Measurements from ENCODE around the gene FAM107A.
A peak's percentile ranks its signal among the peaks of the same experiment; 100 is the strongest.

Gene FAM107A

GRCh38 chr3:58591517-58592510 is 14.6 kb upstream of the FAM107A start:
- no peak for DNase-seq (ENCODE audit: low read depth in 3 of 3)

- no peak for DNase-seq (ENCODE audit: low read depth in 3 of 3)
These were observed 10.9 kb upstream of the FAM107A start for GRCh38 chr3:58588030-58588614.

DNA sequence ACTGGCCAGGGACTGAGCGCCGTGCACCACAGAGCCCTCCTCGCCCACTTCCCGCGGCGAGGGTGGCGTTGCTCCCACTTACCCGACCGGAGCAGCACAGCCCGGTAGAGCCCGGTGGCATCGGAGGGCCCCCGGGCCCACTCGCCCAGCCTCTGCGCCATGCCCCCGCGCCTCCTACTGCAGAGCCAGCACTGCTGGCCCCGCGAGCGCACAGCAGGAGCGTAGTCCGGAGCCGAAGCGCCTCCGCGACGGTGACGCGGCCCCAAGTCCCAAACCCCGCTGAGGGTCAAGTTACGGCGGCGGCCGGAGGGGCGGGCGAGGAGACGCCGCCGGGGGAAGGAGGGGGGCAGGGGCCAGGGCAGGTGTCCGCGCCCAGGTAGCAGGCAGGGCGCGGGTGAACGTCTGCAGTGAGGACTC is 9.6 kb upstream of the FAM107A start:
- no peak for DNase-seq (ENCODE audit: low read depth in 3 of 3)

DNA sequence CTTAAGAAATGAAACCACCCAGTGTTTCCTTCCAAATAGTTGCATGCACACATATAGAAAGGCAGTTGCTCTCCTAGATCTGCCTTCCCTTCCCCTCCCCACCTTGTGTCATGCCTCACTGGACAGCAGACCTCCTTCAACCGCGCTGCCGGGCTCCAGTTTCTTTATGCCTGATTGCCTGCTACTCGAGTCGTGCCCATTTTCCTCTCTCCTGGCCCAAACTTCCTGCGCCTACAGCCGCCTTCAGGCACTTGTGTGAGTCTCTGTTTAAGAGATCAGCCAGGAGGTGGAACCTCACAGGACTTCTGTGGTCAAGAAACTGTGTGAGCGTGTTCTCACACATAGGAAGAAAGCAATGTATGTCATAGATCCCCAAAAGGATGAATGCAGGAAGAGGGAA is 8.8 kb upstream of the FAM107A start:
- DNase-seq (ENCODE audit: low read depth in 3 of 3) = no peak

- peak; percentile 13 to 56 (median 28) for DNase-seq (ENCODE audit: low read depth in 3 of 3)
These were observed 8.0 kb upstream of the FAM107A start for GRCh38 chr3:58585005-58585786.

DNA sequence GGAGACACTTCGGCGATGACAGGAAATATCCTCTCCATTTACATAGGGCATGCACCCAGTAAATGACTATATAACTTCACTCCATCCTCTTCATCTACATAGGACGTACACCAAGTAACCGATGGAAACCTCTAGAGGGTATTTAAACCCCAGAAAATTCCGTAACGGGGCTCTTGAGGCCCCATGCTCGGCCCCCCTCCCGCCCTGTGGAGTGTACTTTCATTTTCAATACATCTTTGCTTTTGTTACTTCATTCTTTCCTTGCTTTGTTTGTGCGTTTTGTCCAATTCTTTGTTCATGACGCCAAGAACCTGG is 7.5 kb upstream of the FAM107A start:
- no peak for DNase-seq (ENCODE audit: low read depth in 3 of 3)

GRCh38 chr3:58581328-58582091 is 4.3 kb upstream of the FAM107A start:
- DNase-seq (ENCODE audit: low read depth in 3 of 3) = no peak

- no peak for DNase-seq (ENCODE audit: low read depth in 3 of 3)
These were observed 3.7 kb upstream of the FAM107A start for GRCh38 chr3:58580826-58581327.

GRCh38 chr3:58578873-58579272 is 1.7 kb upstream of the FAM107A start:
- DNase-seq (ENCODE audit: low read depth in 3 of 3) = no peak

- DNase-seq (ENCODE audit: low read depth in 3 of 3) = no peak
These were observed 475 bp downstream of the FAM107A start for GRCh38 chr3:58576716-58577115.

- DNase-seq (ENCODE audit: low read depth in 3 of 3) = no peak
These were observed 1.1 kb downstream of the FAM107A start for GRCh38 chr3:58575971-58576652.

DNA sequence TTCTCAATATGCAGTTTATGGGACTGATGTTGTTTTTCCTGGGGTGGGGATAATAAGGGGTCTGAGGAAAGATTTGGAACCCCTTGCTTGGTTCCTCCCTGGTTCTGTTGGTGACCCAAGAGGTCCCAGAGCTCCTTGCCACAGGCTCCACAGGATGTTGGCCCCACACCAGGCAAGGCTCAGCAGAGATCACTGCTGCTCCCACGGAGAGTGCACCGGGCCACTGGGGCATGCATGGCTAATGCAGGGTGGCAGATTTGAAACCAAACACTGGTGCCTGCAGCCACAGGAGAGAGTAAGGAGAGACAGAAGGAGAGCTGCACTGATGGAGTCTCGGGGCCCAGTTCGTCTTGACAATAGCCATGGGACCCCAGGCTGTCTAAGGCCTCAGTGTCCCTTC is 2.5 kb downstream of the FAM107A start:
- no peak for DNase-seq (ENCODE audit: low read depth in 3 of 3)

DNA sequence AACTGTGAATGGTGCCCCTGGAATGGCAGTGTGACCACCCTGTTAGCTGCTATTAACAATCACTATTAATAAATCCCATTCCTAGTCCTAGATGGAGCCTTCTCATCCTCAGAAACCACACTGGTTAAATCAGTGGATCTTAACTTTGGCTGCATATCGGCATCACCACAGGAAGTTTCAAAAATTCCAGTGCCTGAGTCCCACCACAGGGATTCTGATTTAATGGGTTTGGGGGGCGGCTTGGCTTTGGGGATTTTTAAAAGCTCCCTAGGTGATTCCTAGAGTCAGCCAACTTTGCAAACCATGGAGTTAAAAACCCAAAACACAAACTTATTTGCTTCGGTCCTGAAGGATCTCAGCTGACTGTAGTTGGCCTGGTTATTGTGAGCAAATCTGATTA is 3.1 kb downstream of the FAM107A start:
- no peak for DNase-seq (ENCODE audit: low read depth in 3 of 3)

GRCh38 chr3:58573640-58574039 is 3.6 kb downstream of the FAM107A start:
- DNase-seq (ENCODE audit: low read depth in 3 of 3) = no peak

DNA sequence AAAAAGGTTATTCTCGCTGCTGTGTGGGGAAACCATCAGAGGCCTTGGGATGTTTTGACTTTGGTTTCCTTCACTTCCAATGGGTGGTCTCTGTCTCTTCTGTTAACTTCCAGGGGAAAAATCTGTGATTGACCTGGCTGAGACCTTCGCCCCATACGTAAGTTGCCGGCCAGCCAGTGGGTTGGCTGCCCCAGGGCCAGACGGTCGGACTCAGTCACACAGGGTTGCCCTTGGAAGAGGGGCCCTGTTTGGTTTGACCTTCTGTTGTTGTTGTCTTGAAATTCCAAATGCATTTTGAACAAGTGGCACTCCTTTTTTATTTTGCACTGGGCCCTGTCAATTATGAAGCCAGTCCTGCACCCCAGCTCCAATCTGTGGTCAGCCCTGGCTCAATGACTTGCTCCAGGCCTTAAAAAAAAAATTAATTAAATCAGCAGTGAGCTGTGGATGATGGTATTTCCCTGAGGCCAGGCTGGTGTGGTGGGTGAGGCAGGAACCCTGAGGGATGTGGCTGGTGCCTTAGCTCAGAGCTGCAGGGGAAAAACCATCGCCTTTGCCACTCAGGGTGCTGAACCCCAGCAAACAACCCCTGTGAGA is 4.5 kb downstream of the FAM107A start:
- DNase-seq (ENCODE audit: low read depth in 3 of 3) = no peak

DNA sequence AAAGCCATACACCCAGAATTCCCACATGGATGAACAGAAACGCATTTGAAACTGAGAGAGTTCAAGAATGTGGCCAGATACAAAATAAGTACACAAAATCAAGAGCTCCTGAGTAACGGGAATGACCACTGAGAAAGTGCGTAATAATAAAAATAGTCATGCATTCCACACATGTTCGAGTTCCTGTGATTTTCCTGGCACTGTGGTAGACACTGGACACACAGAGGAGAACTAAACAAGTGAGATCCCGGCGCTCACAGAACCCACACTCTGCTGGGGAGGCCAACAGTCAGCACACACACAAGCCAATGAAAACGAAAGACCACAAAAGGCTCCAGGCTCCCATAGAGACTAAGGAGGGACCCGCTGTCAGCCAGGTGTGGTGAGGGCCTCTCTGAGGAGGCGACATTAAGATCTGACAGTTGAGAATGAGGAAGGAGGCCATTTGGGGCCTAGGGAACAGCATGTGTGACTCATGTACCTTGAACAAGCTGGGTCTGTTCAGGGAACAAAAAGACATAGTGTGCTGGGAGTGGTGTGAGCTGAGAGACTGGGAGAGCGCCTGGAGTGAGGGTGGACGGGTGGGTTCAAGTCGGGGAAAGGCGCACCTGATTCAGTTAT is 5.1 kb downstream of the FAM107A start:
- DNase-seq (ENCODE audit: low read depth in 3 of 3) = no peak

GRCh38 chr3:58570851-58571250 is 6.3 kb downstream of the FAM107A start:
- no peak for DNase-seq (ENCODE audit: low read depth in 3 of 3)

DNA sequence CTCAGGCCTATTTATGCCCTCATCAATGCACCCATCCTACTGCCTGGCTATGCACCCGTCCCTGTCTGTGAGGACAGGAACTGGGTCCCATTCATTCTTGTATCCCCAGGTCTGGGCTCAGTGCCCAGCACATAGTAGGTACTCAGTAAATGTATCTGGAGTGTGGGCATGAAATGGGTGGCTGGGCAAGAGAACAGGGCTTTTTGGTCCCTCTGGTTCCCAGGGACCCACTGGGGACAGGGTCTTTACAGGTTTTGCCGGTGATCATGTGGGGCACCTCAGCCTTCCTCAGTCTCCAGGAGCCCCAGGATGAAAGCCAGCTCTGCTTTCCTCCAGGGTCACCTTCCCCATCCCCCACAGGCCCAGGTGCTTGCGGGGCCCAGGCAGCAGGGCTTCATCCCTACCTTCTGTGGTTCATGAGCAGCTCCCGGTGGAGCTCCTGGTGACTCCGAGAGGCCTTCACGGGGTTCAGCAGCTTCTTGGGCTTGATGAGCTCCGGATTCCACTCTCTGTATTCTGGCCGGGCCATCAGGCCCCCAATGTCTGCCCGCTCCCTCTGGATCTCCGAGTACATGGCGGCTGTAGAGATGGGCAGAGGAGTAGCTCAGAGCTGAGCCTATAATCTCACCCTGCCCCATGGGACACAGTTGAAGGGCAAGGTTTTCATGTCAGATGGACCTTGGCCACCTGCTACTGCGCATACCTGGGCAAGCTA is 7.7 kb downstream of the FAM107A start:
- DNase-seq (ENCODE audit: low read depth in 3 of 3) = no peak

DNA sequence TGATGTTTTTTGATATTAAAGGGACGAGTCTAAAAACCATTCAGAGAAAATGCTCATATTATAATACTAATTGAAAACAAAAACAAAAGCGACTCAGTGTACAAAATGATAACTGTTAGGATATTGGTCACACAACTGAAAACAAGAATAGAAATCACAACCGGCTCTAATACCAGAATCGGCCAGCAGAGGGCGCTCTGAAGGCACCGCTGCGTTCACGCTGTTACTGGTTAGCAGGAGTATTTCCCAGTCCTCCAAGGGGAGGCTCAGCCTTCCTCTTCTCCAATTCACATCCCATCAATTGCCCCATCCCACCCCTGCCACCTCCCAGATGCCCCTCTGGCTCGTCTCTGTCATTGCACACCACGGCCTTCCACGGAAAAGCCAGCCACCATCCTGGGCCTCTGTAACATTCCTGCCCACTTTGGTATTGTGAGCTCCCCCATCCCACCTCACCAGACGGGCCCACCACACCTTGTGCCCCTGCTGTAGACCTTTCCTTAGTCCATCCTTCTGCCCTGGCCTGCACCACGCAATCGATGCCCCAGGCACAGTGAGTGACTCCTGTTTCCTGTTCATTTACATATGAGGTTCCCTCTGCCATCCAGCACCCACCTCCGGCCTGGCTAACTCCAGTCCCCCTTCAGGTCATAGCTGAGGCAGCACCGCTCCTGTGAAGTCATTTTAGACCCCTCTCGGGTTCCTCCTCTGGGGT is 8.5 kb downstream of the FAM107A start:
- DNase-seq (ENCODE audit: low read depth in 3 of 3) = peak; percentile 58 to 75 (median 60)

Measured in stimulated activated CD4-positive, alpha-beta T cell treated with anti-CD3 and anti-CD28 coated beads, TNF-alpha, amount 100 ng/mL, for 24 hours (primary cell).